Body of pancreas (tissue), 4 donors: ENCODE data around the gene MST1. TPM values are rescaled to one million over a fixed set of nuclear protein-coding genes. Genes with fewer than 3 reads are reported as not detected.
A peak's percentile ranks its signal among the peaks of the same experiment; 100 is the strongest.

Experiments
- ATAC-seq: fragments of 150-250 bp; one replicate; pipeline ENCODE4 v1.9.1; 2016
- DNase-seq, 4 donors: peaks; one replicate each; pipeline ENCODE4 v3.0.0-alpha.2; 2019
- H3K27ac ChIP-seq, 4 donors: fragments of 200-600 bp; sonication (generic); 1 replicate in 3 of 4; 2 replicates in 1 of 4; pipeline versions ENCODE4 v1.5.1 to v1.6.1; 2016 to 2019; ENCODE audit warnings: mild to moderate bottlenecking in 1 of 4, mixed read lengths in 1 of 4, moderate library complexity in 1 of 4
- H3K27me3 ChIP-seq, 2 donors: fragments of 200-600 bp; sonication (generic); one replicate each; pipeline ENCODE4 v1.6.0; 2016; ENCODE audit warnings: mild to moderate bottlenecking in 1 of 2
- H3K36me3 ChIP-seq, 2 donors: fragments of 200-600 bp; sonication (generic); replicated peaks in 1 of 2; 2 replicates each; pipeline ENCODE4 v1.5.1; 2016; ENCODE audit warnings: low read depth in 2 of 2; ENCODE audit not compliant: insufficient read depth in 1 of 2
- H3K4me1 ChIP-seq: fragments of 200-600 bp; sonication (generic); one replicate; pipeline ENCODE4 v1.6.0; 2016
- H3K4me3 ChIP-seq, 2 donors: fragments of 200-600 bp; sonication (generic); 1 replicate in 1 of 2; 2 replicates in 1 of 2; pipeline ENCODE4 v1.5.1; 2016 to 2019
- H3K9me3 ChIP-seq, 3 donors: fragments of 200-600 bp; sonication (generic); 1 replicate in 2 of 3; 2 replicates in 1 of 3; pipeline ENCODE4 v1.5.1; 2016
- POLR2A ChIP-seq, 3 donors: fragments of 450-650 bp; IDR thresholded peaks; one replicate each; pipeline ENCODE4 v1.6.1; 2016; ENCODE audit warnings: antibody characterized with exemption in 3 of 3, mild to moderate bottlenecking in 2 of 3
- WGBS, 2 donors: methylation state at CpG; one replicate each; pipeline ENCODE4 v1.1.5; 2017; 5-methylcytosine and 5-hydroxymethylcytosine counted together
- intact Hi-C: fragments of 100-400 bp; cut with DNase I; formaldehyde crosslinking; loops from one replicate; pipeline ENCODE4 v1.15.1; 2023
- total RNA-seq, 2 donors: library from RNA; depleted of rRNA; stranded (reverse); fragments of >200 nt; gene quantifications; one replicate each; pipeline ENCODE4 v1.1.0, GENCODE V29; 2016
- TF ChIP-seq, protein P1 (sequence below), 7 experiments: fragments of 450-650 bp in 4 of 7; fragments of 200-600 bp in 3 of 7; sonication (generic) in 3 of 7; IDR thresholded peaks; one replicate each; pipeline ENCODE4 v1.5.1; 2016 to 2019; ENCODE audit warnings: antibody characterized with exemption in 7 of 7

The MST1 gene
- total RNA-seq, 2 donors from 2014 or later = 16.9 to 80.4 TPM

DNA sequence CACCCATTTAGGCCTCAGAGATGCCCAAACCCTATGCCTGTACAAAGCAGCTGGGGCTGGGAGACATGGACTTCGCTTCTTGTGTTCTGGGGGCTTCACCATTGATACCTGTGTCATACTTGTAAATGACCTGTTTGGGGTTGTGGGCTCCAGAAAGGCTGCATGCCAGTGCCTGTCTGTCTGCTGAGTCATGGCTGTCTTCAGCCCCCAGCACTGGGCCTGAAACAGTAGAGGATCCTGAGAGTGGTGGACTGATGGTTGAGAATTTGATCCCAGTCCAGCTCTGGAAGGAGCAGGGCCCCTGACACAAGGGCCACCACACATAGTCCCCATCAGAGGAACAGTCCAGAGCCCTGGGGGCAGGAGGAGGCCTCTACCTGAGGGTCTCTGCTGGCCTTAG lies 39.7 kb downstream of the MST1 start:
- intact Hi-C loops = no loop called here
- ATAC-seq (no peak), DNase-seq (no peak)
- H3K4me3 ChIP-seq = no peak overlapping the region
- 94% methylated on average over 1 of the region's 1 CpG; no CpG with 5 or more reads in 1 of the 2 donors for WGBS, 2 donors
- no peak overlapping the region for H3K27ac ChIP-seq
- no peaks in the 10 kb centered on the region for H3K9me3 ChIP-seq
- H3K4me1 ChIP-seq = peaks cover 18% of the 10 kb centered on the region
- no peaks in the 10 kb centered on the region for H3K27me3 ChIP-seq
- no peaks in the 10 kb centered on the region for H3K36me3 ChIP-seq
- TF ChIP-seq POLR2A (IDR thresholded peaks at IDR 0.05) = no peak
- TF ChIP-seq, protein P1, sequence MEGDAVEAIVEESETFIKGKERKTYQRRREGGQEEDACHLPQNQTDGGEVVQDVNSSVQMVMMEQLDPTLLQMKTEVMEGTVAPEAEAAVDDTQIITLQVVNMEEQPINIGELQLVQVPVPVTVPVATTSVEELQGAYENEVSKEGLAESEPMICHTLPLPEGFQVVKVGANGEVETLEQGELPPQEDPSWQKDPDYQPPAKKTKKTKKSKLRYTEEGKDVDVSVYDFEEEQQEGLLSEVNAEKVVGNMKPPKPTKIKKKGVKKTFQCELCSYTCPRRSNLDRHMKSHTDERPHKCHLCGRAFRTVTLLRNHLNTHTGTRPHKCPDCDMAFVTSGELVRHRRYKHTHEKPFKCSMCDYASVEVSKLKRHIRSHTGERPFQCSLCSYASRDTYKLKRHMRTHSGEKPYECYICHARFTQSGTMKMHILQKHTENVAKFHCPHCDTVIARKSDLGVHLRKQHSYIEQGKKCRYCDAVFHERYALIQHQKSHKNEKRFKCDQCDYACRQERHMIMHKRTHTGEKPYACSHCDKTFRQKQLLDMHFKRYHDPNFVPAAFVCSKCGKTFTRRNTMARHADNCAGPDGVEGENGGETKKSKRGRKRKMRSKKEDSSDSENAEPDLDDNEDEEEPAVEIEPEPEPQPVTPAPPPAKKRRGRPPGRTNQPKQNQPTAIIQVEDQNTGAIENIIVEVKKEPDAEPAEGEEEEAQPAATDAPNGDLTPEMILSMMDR (IDR thresholded peaks at IDR 0.05) = no peak

DNA sequence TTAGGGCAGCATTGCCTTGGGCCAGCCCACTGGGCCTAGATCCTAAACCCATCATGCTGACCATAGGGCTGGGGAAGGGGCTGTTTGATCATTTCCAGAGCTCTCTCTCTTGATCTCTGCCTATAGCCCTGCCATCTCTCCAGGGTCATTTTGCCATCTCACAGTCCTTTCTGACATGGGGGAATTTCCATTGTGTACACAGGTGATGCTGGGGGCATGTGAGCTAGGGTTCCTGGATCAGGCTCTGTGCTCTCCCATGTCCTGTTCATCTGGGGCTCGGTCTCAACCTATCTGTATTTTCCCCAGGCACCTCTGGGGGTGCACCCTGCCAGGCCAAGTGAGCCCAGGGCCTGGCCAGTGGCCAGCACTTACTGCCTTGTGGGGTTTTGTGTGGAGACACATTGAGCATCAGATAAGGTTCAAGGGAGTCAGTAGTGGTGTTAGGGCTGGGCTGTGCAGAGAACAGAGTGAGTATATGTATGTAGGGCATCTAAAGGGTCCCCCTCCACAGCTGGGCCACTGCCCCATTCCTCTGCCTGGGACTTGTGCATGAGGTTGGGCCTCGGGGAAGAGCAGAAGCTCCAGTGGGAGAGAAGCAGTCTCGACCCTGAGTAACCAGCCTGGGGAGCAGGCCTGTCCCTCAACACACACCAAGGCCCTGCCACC lies 40.8 kb downstream of the MST1 start:
- H3K36me3 ChIP-seq = no peaks in the 10 kb centered on the region
- H3K4me3 ChIP-seq = no peak overlapping the region
- ATAC-seq (no peak), DNase-seq (peak in 1 of 4 donors; percentile 25)
- intact Hi-C loops = no loop called here
- TF ChIP-seq POLR2A (IDR thresholded peaks at IDR 0.05) = no peak
- TF ChIP-seq, protein P1 (IDR thresholded peaks at IDR 0.05) = no peak
- peak overlapping the region in 1 of 4 donors; percentile 17 for H3K27ac ChIP-seq
- no peaks in the 10 kb centered on the region for H3K27me3 ChIP-seq
- H3K9me3 ChIP-seq = no peaks in the 10 kb centered on the region
- 60% methylated on average over 3 of the region's 3 CpGs for WGBS, 2 donors
- H3K4me1 ChIP-seq = peaks cover 18% of the 10 kb centered on the region

DNA sequence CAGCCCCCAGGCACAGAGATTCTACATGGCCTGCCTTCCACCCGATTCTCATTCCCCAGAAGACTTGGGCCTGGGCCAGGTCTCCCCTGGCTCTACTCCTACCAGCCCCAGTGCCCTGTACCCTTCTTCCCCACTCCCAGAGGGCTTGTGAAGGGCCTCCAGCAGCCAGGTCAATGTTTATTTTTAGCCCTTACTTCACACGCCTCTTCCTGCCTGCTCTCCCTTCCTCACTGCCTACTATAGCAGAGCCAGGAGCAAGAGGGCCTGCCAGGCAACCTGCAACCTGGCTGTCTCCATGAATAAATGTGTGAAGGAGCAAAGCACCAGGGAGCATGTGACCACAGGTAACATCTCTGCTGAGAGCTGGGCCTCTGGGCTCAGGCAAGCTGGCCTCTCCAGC lies 41.5 kb downstream of the MST1 start:
- H3K27ac ChIP-seq = peak overlapping the region in 2 of 4 donors; percentile 17 to 32
- H3K4me1 ChIP-seq = peaks cover 18% of the 10 kb centered on the region
- no peaks in the 10 kb centered on the region for H3K36me3 ChIP-seq
- H3K9me3 ChIP-seq = no peaks in the 10 kb centered on the region
- no peak overlapping the region for H3K4me3 ChIP-seq
- no peaks in the 10 kb centered on the region for H3K27me3 ChIP-seq
- ATAC-seq (peak; percentile 54), DNase-seq (peak in 3 of 4 donors; percentile 45 to 56 (median 55))
- 40 to 50% methylated on average over 2 of the region's 2 CpGs for WGBS, 2 donors
- TF ChIP-seq POLR2A (IDR thresholded peaks at IDR 0.05) = no peak
- TF ChIP-seq, protein P1 (IDR thresholded peaks at IDR 0.05) = no peak
- intact Hi-C loops = no loop called here

DNA sequence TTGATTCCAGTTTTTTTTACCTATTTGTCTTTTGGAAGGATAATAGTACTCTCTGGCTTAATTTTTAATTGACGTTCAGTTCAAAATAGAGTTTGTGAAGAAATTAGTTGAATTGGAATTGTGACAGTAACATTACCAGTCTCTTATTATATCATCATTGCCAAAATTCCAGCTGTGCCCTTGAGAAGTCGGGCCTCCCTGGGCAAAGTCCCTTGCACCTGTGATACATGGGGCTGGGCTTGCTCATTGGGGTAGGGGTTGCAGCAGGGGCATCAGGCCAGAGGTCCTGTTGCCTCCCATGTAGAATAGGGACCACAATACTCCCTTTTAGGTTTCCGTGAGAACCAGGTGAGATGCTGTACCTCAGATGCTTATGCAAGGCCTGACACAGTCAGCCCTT lies 43.0 kb downstream of the MST1 start:
- intact Hi-C loops = no loop called here
- peaks cover 18% of the 10 kb centered on the region for H3K4me1 ChIP-seq
- DNase-seq = no peak
- no peak overlapping the region for H3K27ac ChIP-seq
- 39 to 51% methylated on average over 3 of the region's 3 CpGs for WGBS, 2 donors
- no peaks in the 10 kb centered on the region for H3K36me3 ChIP-seq
- H3K27me3 ChIP-seq = no peaks in the 10 kb centered on the region
- TF ChIP-seq POLR2A (IDR thresholded peaks at IDR 0.05) = no peak
- TF ChIP-seq, protein P1 (IDR thresholded peaks at IDR 0.05) = no peak
- H3K4me3 ChIP-seq = no peak overlapping the region
- ATAC-seq = no peak
- H3K9me3 ChIP-seq = no peaks in the 10 kb centered on the region

DNA sequence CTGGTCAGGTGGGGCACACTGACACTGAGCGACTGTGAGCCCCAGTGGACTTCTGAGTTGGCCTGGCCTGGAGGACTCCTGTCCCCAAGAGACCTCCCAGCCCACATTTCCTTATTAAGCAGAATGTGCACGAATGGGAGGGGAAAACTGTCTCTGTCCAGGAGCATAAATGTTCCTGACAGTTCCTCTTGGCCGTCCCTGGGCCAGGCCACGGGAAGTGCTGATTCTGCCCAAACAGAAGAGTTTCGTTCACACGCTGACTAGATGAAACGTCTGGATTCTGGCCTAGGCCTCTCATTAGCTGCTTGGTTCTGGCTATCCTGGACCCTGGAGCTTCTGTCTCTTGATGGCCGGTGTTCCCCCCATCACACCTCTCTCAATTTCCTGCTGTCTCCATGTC lies 44.6 kb downstream of the MST1 start:
- Histone ChIP-seq H3K4me3 (no peak overlapping the region), H3K27me3 (no peaks in the 10 kb centered on the region), H3K4me1 (peaks cover 18% of the 10 kb centered on the region), H3K27ac (no peak overlapping the region), H3K36me3 (no peaks in the 10 kb centered on the region), H3K9me3 (no peaks in the 10 kb centered on the region)
- WGBS, 2 donors = 88 to 90% methylated on average over 4 to 8 of the region's 8 CpGs
- no peak for ATAC-seq
- intact Hi-C loops = no loop called here
- no peak for TF ChIP-seq POLR2A (IDR thresholded peaks at IDR 0.05)
- DNase-seq = no peak
